ENCODE measurements around the gene ELMO1. TPM values are rescaled to one million over a fixed set of nuclear protein-coding genes. Genes with fewer than 3 reads are reported as not detected.

ELMO1 gene
- total RNA-seq, 6 donors from 2014 or later, result 51.4 to 204 (median 73.7) TPM

GRCh38 chr7:37379546-37380277 is 69.0 kb downstream of the ELMO1 start:
- no peak for DNase-seq
- H3K9me3 ChIP-seq, result peaks cover 0 to 5% (median 3%) of the 10 kb centered on the region in 4 donors
- no peaks in the 10 kb centered on the region for H3K27me3 ChIP-seq
- no peak for ATAC-seq (ENCODE audit: low FRiP score in 2 of 2)
- 77 to 81% methylated on average over 4 of the region's 4 CpGs for WGBS, 2 donors
- no peak overlapping the region for H3K27ac ChIP-seq
- no peak overlapping the region for H3K4me3 ChIP-seq
- no peaks in the 10 kb centered on the region for H3K36me3 ChIP-seq
- H3K4me1 ChIP-seq, result peaks cover 0 to 6% (median 0%) of the 10 kb centered on the region in 4 donors
- TF ChIP-seq POLR2A (IDR thresholded peaks at IDR 0.05), result no peak
- TF ChIP-seq CTCF (IDR thresholded peaks at IDR 0.05), result no peak
- no peak for TF ChIP-seq POLR2AphosphoS5 (IDR thresholded peaks at IDR 0.05)
- no peak for TF ChIP-seq EP300 (IDR thresholded peaks at IDR 0.05)

- no peaks in the 10 kb centered on the region for H3K27me3 ChIP-seq
- H3K4me3 ChIP-seq, result no peak overlapping the region
- H3K9me3 ChIP-seq, result peaks cover 0 to 5% (median 3%) of the 10 kb centered on the region in 4 donors
- H3K36me3 ChIP-seq, result no peaks in the 10 kb centered on the region
- peaks cover 0 to 6% (median 0%) of the 10 kb centered on the region in 4 donors for H3K4me1 ChIP-seq
- H3K27ac ChIP-seq, result no peak overlapping the region
- WGBS, 2 donors, result 95% methylated on average over 5 of the region's 5 CpGs
- TF ChIP-seq POLR2A (IDR thresholded peaks at IDR 0.05) (no peak), POLR2AphosphoS5 (IDR thresholded peaks at IDR 0.05) (no peak), EP300 (IDR thresholded peaks at IDR 0.05) (no peak), CTCF (IDR thresholded peaks at IDR 0.05) (no peak)
- DNase-seq (no peak), ATAC-seq (ENCODE audit: low FRiP score in 2 of 2) (no peak)
Observed at GRCh38 chr7:37377231-37377630, 71.4 kb downstream of the ELMO1 start.

DNA sequence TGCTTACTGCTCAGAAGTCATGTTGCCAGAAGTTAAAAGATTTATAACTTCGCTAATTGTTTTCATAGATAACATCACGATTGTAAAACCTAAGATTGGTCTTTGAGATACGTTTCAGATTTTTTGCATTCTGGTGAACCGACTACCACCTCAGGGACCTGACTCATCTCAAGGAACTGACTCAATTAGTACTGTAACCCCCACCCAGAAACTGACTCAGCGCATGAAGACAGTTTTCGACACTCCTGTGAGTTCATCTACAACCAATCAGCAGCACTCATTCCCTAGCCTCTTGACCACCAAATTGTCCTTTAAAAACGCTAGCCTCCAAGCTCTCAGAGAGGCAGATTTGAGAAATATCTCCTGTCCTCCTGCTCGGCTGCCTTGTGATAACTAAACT is 72.3 kb downstream of the ELMO1 start:
- ATAC-seq (ENCODE audit: low FRiP score in 2 of 2) (peak in 1 of 2 donors; percentile 87), DNase-seq (no peak)
- Histone ChIP-seq H3K9me3 (peaks cover 0 to 5% (median 3%) of the 10 kb centered on the region in 4 donors), H3K4me1 (peaks cover 0 to 6% (median 0%) of the 10 kb centered on the region in 4 donors), H3K27me3 (no peaks in the 10 kb centered on the region), H3K27ac (no peak overlapping the region), H3K36me3 (no peaks in the 10 kb centered on the region), H3K4me3 (no peak overlapping the region)
- no peak for TF ChIP-seq POLR2A (IDR thresholded peaks at IDR 0.05)
- no peak for TF ChIP-seq EP300 (IDR thresholded peaks at IDR 0.05)
- TF ChIP-seq POLR2AphosphoS5 (IDR thresholded peaks at IDR 0.05), result no peak
- no peak for TF ChIP-seq CTCF (IDR thresholded peaks at IDR 0.05)
- 79 to 88% methylated on average over 8 of the region's 8 CpGs for WGBS, 2 donors

- Histone ChIP-seq H3K9me3 (peaks cover 0 to 5% (median 3%) of the 10 kb centered on the region in 4 donors), H3K4me3 (no peak overlapping the region), H3K36me3 (no peaks in the 10 kb centered on the region), H3K27me3 (no peaks in the 10 kb centered on the region), H3K4me1 (no peaks in the 10 kb centered on the region), H3K27ac (no peak overlapping the region)
- DNase-seq (no peak), ATAC-seq (ENCODE audit: low FRiP score in 2 of 2) (no peak)
- WGBS, 2 donors, result 81 to 88% methylated on average over 3 of the region's 3 CpGs
- TF ChIP-seq POLR2A (IDR thresholded peaks at IDR 0.05) (no peak), EP300 (IDR thresholded peaks at IDR 0.05) (no peak), POLR2AphosphoS5 (IDR thresholded peaks at IDR 0.05) (no peak), CTCF (IDR thresholded peaks at IDR 0.05) (no peak)
Observed at GRCh38 chr7:37372750-37373149, 75.9 kb downstream of the ELMO1 start.

GRCh38 chr7:37371755-37372154 is 76.9 kb downstream of the ELMO1 start:
- no peak for ATAC-seq (ENCODE audit: low FRiP score in 2 of 2)

More at GRCh38 chr7:37371755-37372154, 76.9 kb downstream of the ELMO1 start:
- 74 to 76% methylated on average over 5 of the region's 5 CpGs for WGBS, 2 donors
- Histone ChIP-seq H3K4me1 (peaks cover 0 to 7% (median 4%) of the 10 kb centered on the region in 4 donors), H3K36me3 (no peaks in the 10 kb centered on the region), H3K27ac (no peak overlapping the region), H3K9me3 (peaks cover 0 to 4% (median 2%) of the 10 kb centered on the region in 4 donors), H3K4me3 (no peak overlapping the region), H3K27me3 (no peaks in the 10 kb centered on the region)
- TF ChIP-seq POLR2A (IDR thresholded peaks at IDR 0.05), result no peak
- DNase-seq, result no peak
